Astrocyte (in vitro differentiated cells and primary cell): ENCODE results near the gene PJVK.

Experiments used
- EZH2 ChIP-seq: IDR thresholded peaks from 2 replicates; pipeline ENCODE4 v1.6.1; 2012; ENCODE audit warnings: mild to moderate bottlenecking, low read length, inconsistent platforms; ENCODE audit not compliant: insufficient read depth
- TF ChIP-seq, protein P1 (sequence below): IDR thresholded peaks from 2 replicates; pipeline ENCODE4 v1.5.1; 2011; ENCODE audit warnings: low read depth, mild to moderate bottlenecking, inconsistent platforms, low read length, moderate library complexity; ENCODE audit not compliant: insufficient read depth

DNA sequence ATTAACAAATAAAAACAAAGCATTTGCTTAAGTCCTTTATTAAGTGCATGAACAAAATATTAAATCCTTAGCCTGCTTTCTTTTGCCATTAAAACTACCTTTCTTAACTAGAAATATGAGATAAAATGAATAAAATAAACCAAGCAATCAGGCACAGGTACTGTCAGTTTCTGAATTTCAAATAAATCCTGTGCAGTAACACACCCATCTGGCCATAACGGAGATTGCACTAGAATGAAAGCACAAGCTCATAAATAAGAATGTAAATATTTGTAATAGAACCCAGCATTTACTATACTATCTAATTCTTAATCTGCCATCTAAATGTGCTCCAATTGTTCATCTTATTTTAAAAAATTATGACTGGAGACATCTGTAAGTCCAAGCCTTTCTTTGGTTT is 32.1 kb upstream of the PJVK start:
- TF ChIP-seq, protein P1, sequence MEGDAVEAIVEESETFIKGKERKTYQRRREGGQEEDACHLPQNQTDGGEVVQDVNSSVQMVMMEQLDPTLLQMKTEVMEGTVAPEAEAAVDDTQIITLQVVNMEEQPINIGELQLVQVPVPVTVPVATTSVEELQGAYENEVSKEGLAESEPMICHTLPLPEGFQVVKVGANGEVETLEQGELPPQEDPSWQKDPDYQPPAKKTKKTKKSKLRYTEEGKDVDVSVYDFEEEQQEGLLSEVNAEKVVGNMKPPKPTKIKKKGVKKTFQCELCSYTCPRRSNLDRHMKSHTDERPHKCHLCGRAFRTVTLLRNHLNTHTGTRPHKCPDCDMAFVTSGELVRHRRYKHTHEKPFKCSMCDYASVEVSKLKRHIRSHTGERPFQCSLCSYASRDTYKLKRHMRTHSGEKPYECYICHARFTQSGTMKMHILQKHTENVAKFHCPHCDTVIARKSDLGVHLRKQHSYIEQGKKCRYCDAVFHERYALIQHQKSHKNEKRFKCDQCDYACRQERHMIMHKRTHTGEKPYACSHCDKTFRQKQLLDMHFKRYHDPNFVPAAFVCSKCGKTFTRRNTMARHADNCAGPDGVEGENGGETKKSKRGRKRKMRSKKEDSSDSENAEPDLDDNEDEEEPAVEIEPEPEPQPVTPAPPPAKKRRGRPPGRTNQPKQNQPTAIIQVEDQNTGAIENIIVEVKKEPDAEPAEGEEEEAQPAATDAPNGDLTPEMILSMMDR = no peak
- no peak for TF ChIP-seq EZH2
